HL-60 (cell line): ENCODE results near the gene UBXN10.

Experiments used
- DNase-seq, 2 experiments: peaks; one replicate each; pipeline ENCODE4 v3.0.0-alpha.2; 2010 to 2020; ENCODE audit warnings: low read depth in 1 of 2, low spot score in 1 of 2
- H3K27ac ChIP-seq: fragments of 250-450 bp; sonication (Bioruptor Pico); replicated peaks from 2 replicates; pipeline ENCODE4 v1.5.1; 2020; ENCODE audit warnings: mild to moderate bottlenecking, moderate library complexity
- H3K27me3 ChIP-seq: fragments of 250-450 bp; sonication (Bioruptor Pico); 2 replicates; pipeline ENCODE4 v1.5.1; 2021; ENCODE audit warnings: mild to moderate bottlenecking, moderate library complexity; ENCODE audit not compliant: insufficient read depth, poor library complexity, severe bottlenecking
- H3K4me3 ChIP-seq: replicated peaks from 2 replicates; pipeline ENCODE4 v1.5.1; 2011; ENCODE audit warnings: mild to moderate bottlenecking, control low read depth, low read length; ENCODE audit not compliant: insufficient read depth
- GABPA ChIP-seq: IDR thresholded peaks from 2 replicates; pipeline ENCODE4 v1.6.1; 2012; ENCODE audit warnings: low read depth
- POLR2AphosphoS5 ChIP-seq: IDR thresholded peaks from 2 replicates; pipeline ENCODE4 v1.6.1; 2012; ENCODE audit warnings: low read depth
- SPI1 ChIP-seq: IDR thresholded peaks from 2 replicates; pipeline ENCODE4 v1.6.1; 2012; ENCODE audit warnings: low read depth, mild to moderate bottlenecking, borderline replicate concordance
- TF ChIP-seq, protein P1 (sequence below): IDR thresholded peaks from 2 replicates; pipeline ENCODE4 v1.6.1; 2012; ENCODE audit warnings: low read depth; ENCODE audit not compliant: insufficient replicate concordance
- TF ChIP-seq, protein P2 (sequence below): IDR thresholded peaks from one replicate; pipeline ENCODE4 v1.5.1; 2011; ENCODE audit warnings: low read length, control low read depth, inconsistent platforms; ENCODE audit not compliant: insufficient read depth

The UBXN10 gene

DNA sequence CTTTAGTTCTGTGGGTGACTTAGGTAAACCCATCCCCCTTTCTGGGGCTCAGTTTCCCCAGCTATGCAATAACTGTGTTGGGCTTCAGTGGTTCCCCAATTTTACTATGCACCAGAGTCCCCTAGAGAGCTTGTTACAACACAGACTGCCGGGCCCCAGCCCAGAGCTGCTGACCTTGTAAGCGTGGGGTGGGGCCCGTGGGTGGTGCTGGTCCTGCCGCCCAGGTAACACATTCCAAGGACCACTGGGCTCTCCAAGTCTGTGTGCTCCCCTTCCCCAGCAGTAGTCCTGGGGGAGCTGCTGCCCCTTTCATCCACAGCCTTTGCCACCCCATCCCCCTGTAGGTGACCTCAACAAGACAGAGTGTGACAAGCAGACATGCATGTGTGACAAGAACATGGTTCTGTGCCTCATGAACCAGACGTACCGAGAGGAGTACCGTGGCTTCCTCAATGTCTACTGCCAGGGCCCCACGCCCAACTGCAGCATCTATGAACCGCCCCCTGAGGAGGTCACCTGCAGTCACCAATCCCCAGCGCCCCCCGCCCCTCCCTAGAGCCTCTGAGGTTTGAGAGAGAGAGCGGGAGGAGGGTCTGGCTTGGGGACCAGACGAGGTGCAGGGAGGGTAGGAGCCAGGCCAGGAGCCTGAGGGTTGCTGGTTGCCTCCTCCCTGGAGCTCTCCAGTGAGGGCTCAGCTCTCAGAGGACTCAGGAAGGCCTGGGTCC, 37.9 kb upstream of the UBXN10 start:
- Histone ChIP-seq H3K27me3 (no peaks in the 10 kb centered on the region), H3K27ac (no peak overlapping the region), H3K4me3 (no peak overlapping the region)
- DNase-seq = no peak
- TF ChIP-seq POLR2AphosphoS5 (no peak), GABPA (no peak), SPI1 (no peak)
- TF ChIP-seq, protein P1, sequence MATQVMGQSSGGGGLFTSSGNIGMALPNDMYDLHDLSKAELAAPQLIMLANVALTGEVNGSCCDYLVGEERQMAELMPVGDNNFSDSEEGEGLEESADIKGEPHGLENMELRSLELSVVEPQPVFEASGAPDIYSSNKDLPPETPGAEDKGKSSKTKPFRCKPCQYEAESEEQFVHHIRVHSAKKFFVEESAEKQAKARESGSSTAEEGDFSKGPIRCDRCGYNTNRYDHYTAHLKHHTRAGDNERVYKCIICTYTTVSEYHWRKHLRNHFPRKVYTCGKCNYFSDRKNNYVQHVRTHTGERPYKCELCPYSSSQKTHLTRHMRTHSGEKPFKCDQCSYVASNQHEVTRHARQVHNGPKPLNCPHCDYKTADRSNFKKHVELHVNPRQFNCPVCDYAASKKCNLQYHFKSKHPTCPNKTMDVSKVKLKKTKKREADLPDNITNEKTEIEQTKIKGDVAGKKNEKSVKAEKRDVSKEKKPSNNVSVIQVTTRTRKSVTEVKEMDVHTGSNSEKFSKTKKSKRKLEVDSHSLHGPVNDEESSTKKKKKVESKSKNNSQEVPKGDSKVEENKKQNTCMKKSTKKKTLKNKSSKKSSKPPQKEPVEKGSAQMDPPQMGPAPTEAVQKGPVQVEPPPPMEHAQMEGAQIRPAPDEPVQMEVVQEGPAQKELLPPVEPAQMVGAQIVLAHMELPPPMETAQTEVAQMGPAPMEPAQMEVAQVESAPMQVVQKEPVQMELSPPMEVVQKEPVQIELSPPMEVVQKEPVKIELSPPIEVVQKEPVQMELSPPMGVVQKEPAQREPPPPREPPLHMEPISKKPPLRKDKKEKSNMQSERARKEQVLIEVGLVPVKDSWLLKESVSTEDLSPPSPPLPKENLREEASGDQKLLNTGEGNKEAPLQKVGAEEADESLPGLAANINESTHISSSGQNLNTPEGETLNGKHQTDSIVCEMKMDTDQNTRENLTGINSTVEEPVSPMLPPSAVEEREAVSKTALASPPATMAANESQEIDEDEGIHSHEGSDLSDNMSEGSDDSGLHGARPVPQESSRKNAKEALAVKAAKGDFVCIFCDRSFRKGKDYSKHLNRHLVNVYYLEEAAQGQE = no peak
- TF ChIP-seq, protein P2, sequence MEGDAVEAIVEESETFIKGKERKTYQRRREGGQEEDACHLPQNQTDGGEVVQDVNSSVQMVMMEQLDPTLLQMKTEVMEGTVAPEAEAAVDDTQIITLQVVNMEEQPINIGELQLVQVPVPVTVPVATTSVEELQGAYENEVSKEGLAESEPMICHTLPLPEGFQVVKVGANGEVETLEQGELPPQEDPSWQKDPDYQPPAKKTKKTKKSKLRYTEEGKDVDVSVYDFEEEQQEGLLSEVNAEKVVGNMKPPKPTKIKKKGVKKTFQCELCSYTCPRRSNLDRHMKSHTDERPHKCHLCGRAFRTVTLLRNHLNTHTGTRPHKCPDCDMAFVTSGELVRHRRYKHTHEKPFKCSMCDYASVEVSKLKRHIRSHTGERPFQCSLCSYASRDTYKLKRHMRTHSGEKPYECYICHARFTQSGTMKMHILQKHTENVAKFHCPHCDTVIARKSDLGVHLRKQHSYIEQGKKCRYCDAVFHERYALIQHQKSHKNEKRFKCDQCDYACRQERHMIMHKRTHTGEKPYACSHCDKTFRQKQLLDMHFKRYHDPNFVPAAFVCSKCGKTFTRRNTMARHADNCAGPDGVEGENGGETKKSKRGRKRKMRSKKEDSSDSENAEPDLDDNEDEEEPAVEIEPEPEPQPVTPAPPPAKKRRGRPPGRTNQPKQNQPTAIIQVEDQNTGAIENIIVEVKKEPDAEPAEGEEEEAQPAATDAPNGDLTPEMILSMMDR = no peak

DNA sequence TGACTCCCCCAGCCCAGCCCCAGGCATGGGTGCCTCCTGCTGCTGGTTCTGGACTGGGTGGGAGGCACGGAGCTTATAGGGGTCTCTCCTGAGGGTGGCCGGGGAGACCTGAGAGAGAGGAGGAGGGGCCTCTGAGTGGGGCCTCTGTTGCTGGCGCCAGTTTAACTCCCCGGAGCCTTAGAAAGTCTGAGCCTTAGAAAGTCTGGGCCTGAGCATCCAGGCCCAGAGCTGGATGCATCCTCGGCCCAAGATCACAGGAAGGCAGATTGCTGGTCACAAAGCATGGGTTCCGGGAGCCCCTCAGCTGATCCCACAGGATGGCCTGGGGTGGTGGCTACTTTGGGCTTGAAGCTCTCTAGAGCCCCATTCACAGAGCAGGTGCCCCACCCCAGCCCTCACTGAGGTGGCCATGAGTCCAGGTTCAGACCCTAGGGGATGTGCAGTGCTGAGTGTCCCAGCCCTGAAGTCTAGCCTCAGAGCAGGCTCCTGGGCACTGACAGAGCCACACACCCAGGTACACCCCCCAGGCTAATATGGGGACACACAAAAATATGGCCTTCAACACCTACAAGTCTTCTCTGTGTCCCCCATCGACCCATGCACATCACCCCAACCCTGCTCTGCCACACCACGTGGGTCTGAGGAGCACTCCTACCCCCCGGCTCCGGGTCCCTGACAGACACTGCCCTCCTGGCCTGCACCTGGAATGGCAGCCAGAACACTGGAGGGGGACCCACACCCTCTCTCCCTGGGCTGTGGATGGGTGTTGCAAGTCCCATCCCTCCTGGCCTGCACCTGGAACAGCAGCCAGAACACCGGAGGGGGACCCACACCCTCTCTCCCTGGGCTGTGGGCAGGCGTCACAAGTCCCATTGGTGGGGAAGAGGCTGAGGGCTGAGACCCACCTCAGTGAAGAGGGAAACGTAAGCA, 37.1 kb upstream of the UBXN10 start:
- no peak for DNase-seq
- Histone ChIP-seq H3K4me3 (no peak overlapping the region), H3K27ac (no peak overlapping the region), H3K27me3 (no peaks in the 10 kb centered on the region)
- TF ChIP-seq, protein P1 = no peak
- TF ChIP-seq POLR2AphosphoS5 = no peak
- TF ChIP-seq GABPA = no peak
- TF ChIP-seq, protein P2 = no peak

DNA sequence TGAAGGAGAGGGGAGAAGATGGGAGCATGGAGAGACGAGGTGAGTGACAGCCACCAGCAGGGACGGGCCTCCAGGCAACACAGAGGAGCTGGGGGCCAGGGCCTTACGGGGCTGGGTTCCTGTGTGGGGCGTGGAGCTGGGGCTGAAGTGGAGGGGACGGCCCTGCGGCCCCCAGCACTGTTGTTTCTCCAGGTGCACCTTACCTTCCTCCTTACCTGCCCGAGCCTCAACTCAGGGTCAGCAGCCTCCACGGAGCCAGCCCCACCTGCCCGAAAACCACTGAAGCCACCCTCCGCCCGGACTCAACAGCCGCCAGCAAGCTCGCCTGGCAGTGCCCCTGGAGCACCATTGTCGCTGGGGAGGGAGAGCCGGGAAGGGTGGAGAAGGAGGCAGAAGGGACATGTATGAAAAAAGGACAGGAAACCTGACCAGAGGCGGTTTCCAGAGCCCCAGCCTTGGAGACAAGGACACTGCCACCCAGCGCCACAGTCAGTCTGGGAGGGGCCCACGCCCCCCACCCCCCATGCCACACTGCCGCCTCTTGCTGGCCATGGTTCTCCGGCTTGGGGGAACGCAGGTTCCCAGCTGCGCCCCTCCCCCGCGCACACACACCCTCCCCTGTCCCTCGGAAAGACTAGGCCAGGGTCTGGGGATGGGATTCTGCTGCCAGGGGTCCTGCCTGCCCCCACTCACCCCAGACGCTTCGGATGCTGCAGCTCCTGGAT, 36.1 kb upstream of the UBXN10 start:
- H3K27me3 ChIP-seq = no peaks in the 10 kb centered on the region
- no peak for DNase-seq
- TF ChIP-seq SPI1 (no peak), POLR2AphosphoS5 (no peak), GABPA (no peak)
- TF ChIP-seq, protein P2 = no peak
- TF ChIP-seq, protein P1 = no peak
- H3K4me3 ChIP-seq = no peak overlapping the region
- no peak overlapping the region for H3K27ac ChIP-seq
